ENCODE results near the gene C1orf159.

DNA sequence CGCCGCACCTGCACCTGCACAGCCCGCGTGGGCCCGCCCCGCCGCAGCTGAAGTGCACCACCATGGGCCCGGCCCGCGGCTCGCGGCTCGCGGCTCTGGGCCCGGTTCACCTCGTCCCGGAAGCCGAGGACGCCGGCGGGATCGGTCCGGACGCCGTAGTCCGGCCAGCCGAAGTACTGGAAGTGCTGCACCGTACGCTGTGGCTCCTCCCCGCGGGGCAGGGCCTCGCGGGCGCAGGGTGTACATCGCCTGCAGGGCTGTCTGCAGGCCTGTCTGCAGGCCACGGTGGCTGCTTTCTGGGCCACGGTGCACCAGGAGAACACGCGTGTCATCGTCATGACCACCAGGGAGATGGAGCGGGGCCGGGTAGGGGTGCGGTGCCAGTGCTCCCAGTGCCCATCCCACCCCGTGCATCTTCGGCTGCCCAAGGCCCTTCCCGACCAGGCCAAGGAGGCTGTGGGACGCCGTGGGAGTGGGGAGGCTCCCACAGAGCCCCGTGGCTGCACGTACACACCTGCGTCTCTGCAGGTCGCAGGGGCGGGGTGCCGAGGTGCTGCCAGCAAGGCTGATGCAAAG lies 48.5 kb downstream of the C1orf159 start:
- no peak for TF ChIP-seq GATA3 (IDR thresholded peaks at IDR 0.05; ENCODE audit: low read depth, low read length)
- TF ChIP-seq GATA2 (IDR thresholded peaks at IDR 0.05; ENCODE audit: low read depth, low read length): no peak

Data from SH-SY5Y (cell line).